PC-9 (cell line): ENCODE measurements around the gene ARL8B. TPM values are rescaled to one million over a fixed set of nuclear protein-coding genes. Genes with fewer than 3 reads are reported as not detected.

Source experiments
- BruUV-seq: library from RNA; stranded (reverse); fragments of 400-500 nt; replicated peaks from 2 replicates; lab custom pipeline; 2021; lab: Mats Ljungman, UMichigan
- CTCF ChIA-PET: fragments of 300-600 bp; sonication (Branson Sonifier 250); formaldehyde crosslinking; loops from one replicate; lab custom pipeline; 2022; ENCODE audit warnings: antibody characterized with exemption; lab: Charles Lee
- POLR2A ChIA-PET: fragments of 300-600 bp; sonication (Branson Sonifier 250); formaldehyde crosslinking; loops from one replicate; lab custom pipeline; 2022; ENCODE audit warnings: antibody characterized with exemption; ENCODE audit not compliant: unreplicated experiment; lab: Charles Lee
- DNase-seq, 2 experiments: peaks; one replicate each; pipeline versions ENCODE4 v3.0.0 to v3.0.0-alpha.2; 2015 to 2022; ENCODE audit warnings: mixed read lengths in 1 of 2
- H2AFZ ChIP-seq: fragments of 200-600 bp; sonication (generic); 2 replicates; pipeline ENCODE4 v1.8.1; 2017; ENCODE audit warnings: antibody characterized with exemption
- H3F3A ChIP-seq: fragments of 200-600 bp; sonication (generic); 2 replicates; pipeline ENCODE4 v1.8.1; 2017; ENCODE audit warnings: antibody characterized with exemption, mild to moderate bottlenecking, low read depth; ENCODE audit not compliant: insufficient read depth
- H3K27ac ChIP-seq: fragments of 200-600 bp; sonication (generic); 2 replicates; pipeline ENCODE4 v1.6.1; 2016; ENCODE audit warnings: mixed run types
- H3K27me3 ChIP-seq: fragments of 200-600 bp; sonication (generic); 2 replicates; pipeline ENCODE4 v1.6.1; 2016; ENCODE audit warnings: low read depth, mixed run types; ENCODE audit not compliant: insufficient read depth
- H3K36me3 ChIP-seq: fragments of 200-600 bp; sonication (generic); 2 replicates; pipeline ENCODE4 v1.6.1; 2016; ENCODE audit warnings: low read depth, mixed run types
- H3K4me1 ChIP-seq: fragments of 200-600 bp; sonication (generic); replicated peaks from 2 replicates; pipeline ENCODE4 v1.6.1; 2016; ENCODE audit warnings: mixed run types; ENCODE audit not compliant: insufficient read depth
- H3K4me2 ChIP-seq: fragments of 200-600 bp; sonication (generic); 2 replicates; pipeline ENCODE4 v1.6.1; 2017; ENCODE audit warnings: mixed run types
- H3K4me3 ChIP-seq: fragments of 200-600 bp; sonication (generic); 2 replicates; pipeline ENCODE4 v1.6.1; 2016; ENCODE audit warnings: mixed run types
- H3K79me2 ChIP-seq: fragments of 200-600 bp; sonication (generic); 2 replicates; pipeline ENCODE4 v1.6.1; 2017; ENCODE audit warnings: low read depth, mixed run types
- H3K9me2 ChIP-seq: fragments of 200-600 bp; sonication (generic); 2 replicates; pipeline ENCODE4 v1.8.1; 2017; ENCODE audit warnings: mild to moderate bottlenecking; ENCODE audit not compliant: insufficient read depth
- H3K9me3 ChIP-seq: fragments of 200-600 bp; sonication (generic); 2 replicates; pipeline ENCODE4 v1.8.1; 2016; ENCODE audit warnings: low read depth; ENCODE audit not compliant: insufficient read depth
- H4K20me1 ChIP-seq: fragments of 200-600 bp; sonication (generic); 2 replicates; pipeline ENCODE4 v1.8.1; 2017; ENCODE audit not compliant: insufficient read depth
- EZH2 ChIP-seq: fragments of 200-600 bp; sonication (generic); IDR thresholded peaks from 2 replicates; pipeline ENCODE4 v1.8.0; 2017; ENCODE audit warnings: antibody characterized with exemption, low read depth
- intact Hi-C: fragments of 100-400 bp; cut with micrococcal nuclease; formaldehyde crosslinking; loops from one replicate; pipeline ENCODE4 v1.10.0; 2022; ENCODE audit not compliant: unreplicated experiment
- total RNA-seq: library from RNA; stranded (reverse); gene quantifications from 2 replicates; pipeline ENCODE4 v1.2.3, GENCODE V29; 2021
- TF ChIP-seq, protein P1 (sequence below): fragments of 200-600 bp; sonication (generic); conservative IDR thresholded peaks from 2 replicates; pipeline ENCODE4 v1.6.1; 2017; ENCODE audit warnings: mixed run types, antibody characterized with exemption, mild to moderate bottlenecking, moderate library complexity

ARL8B gene
- total RNA-seq, 1 experiment from 2014 or later = 45.4 TPM

DNA sequence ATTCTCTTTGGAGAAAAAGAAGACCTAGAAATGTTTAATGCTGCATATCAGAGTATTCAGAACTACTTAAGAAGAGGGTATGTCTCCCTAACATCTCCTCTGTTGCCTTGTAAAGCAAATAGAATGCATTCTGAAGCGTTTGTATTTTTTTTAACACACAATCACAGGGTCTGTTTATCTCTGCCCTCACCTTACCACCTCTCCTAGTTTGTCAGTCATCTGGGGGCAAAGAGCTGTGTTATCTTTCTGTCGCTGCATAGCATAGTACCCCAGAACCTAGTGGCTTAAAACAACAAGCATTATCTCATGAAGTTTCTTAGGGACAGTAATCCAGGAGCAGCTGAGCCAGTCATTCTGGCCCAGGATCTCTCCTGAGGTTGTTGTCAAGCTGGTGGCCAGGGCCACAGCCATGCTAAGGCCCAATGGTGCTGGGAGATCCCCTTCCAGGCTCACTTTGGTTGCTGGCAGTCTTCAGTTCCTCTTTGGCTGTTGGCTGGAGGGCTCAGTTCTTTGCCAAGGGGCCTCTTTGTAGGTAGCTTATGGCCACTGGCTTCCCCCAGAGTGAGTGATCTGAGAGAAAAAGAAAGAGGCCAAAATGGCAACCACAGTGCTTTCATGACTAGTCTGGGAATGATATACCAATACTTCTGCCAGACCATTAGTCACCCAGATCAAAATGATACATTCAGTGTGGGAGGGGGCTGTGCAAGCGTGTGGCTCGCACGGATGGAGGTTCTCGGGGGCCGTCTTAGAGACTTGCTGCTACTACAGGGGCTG is 83.3 kb downstream of the ARL8B start:
- H3K4me3 ChIP-seq = no peak overlapping the region
- ChIA-PET POLR2A (no interaction called here), CTCF (interaction anchor here (0.7 kb wide), 1 partner anchor 9 kb away, joined by 5 read pairs; no protein-coding TSS in a partner anchor)
- H3K36me3 ChIP-seq = no peaks in the 10 kb centered on the region; the same call in 1 of the 2 replicates
- DNase-seq = no peak
- intact Hi-C loops = no loop called here
- peaks cover under 1% of the 10 kb centered on the region; the same call in 1 of the 2 replicates for H3K79me2 ChIP-seq
- H4K20me1 ChIP-seq = no peaks in the 10 kb centered on the region
- H2AFZ ChIP-seq = no peak overlapping the region
- no peaks in the 10 kb centered on the region for H3K9me2 ChIP-seq
- H3K4me2 ChIP-seq = no peak overlapping the region
- H3K9me3 ChIP-seq = no peaks in the 10 kb centered on the region
- no TSS peak for BruUV-seq
- no peaks in the 10 kb centered on the region for H3F3A ChIP-seq
- H3K4me1 ChIP-seq = no peaks in the 10 kb centered on the region
- no peak overlapping the region for H3K27ac ChIP-seq
- H3K27me3 ChIP-seq = no peaks in the 10 kb centered on the region
- TF ChIP-seq, protein P1, sequence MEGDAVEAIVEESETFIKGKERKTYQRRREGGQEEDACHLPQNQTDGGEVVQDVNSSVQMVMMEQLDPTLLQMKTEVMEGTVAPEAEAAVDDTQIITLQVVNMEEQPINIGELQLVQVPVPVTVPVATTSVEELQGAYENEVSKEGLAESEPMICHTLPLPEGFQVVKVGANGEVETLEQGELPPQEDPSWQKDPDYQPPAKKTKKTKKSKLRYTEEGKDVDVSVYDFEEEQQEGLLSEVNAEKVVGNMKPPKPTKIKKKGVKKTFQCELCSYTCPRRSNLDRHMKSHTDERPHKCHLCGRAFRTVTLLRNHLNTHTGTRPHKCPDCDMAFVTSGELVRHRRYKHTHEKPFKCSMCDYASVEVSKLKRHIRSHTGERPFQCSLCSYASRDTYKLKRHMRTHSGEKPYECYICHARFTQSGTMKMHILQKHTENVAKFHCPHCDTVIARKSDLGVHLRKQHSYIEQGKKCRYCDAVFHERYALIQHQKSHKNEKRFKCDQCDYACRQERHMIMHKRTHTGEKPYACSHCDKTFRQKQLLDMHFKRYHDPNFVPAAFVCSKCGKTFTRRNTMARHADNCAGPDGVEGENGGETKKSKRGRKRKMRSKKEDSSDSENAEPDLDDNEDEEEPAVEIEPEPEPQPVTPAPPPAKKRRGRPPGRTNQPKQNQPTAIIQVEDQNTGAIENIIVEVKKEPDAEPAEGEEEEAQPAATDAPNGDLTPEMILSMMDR = no peak
- TF ChIP-seq EZH2 = no peak

DNA sequence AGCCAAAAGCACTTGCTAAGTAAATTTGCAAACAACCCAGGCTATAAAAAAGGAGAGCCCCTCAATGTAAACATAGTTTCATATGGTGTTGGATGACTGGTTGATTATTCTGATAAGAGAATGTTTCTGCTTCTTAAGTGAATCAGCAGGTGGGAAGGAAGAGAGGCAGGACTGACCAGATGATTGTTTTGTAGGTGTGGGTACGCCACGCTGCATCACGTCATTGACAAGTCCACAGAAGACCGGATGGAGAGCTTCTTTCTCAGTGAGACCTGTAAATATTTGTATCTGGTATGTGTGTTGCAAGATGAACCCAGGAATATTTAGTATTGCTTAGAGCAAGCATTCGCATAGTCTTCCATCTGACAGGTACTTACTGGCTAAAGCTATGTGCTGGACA is 88.8 kb downstream of the ARL8B start:
- no peaks in the 10 kb centered on the region for H3K27me3 ChIP-seq
- BruUV-seq = no TSS peak
- H3F3A ChIP-seq = no peaks in the 10 kb centered on the region
- no peaks in the 10 kb centered on the region for H3K4me1 ChIP-seq
- ChIA-PET POLR2A (no interaction called here), CTCF (no interaction called here)
- H3K4me3 ChIP-seq = no peak overlapping the region
- H2AFZ ChIP-seq = no peak overlapping the region
- no peak for DNase-seq
- no peaks in the 10 kb centered on the region for H3K79me2 ChIP-seq
- no peaks in the 10 kb centered on the region for H3K9me2 ChIP-seq
- H3K4me2 ChIP-seq = no peak overlapping the region
- no peaks in the 10 kb centered on the region for H3K9me3 ChIP-seq
- intact Hi-C loops = no loop called here
- H3K36me3 ChIP-seq = 0 out of 2 replicates have a peak, but pooled peaks cover 4% of the 10 kb centered on the region
- H3K27ac ChIP-seq = no peak overlapping the region
- TF ChIP-seq EZH2 = no peak
- TF ChIP-seq, protein P1 = no peak
- no peaks in the 10 kb centered on the region for H4K20me1 ChIP-seq

DNA sequence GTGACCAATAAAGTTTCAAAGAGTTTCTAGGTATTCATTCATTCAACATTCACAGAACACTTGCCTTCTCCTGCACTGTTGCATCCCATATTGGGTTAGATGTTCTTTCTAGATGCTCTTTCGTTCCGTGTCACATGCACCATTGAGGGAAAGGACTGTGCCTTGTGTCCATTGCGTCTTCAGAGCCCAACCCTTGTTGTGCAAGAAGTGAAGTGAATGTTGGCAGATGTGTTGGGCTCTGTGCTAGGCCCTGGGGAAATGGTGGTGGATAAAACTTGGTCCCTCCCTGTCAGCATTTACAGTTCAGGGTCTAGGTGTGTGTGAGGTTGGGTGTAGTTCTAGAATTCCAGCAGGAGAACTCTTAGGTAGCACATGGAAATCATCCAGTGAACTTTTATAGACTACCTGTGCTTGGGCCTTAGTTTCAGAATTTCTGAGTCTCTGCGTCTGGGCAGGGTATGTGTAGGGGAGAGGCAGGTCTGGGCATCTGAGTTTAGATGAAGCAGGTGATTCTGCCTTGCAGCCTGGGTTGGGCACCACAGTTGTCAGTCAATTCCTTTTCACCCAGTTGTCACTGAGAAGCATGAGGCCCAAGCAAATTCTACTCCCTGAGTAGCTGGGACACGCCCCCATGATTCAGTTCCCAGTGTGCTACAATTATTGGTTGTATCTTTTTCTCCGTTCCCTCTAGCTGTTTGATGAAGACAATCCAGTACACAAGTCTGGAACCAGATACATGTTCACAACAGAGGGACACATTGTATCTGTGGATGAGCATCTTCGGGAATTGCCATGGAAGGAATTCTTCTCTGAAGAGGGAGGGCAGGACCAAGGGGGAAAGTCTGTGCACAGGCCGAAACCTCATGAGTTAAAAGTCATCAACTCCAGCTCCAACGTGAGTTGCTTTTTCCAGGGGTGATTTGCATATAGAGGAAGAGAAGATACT is 90.8 kb downstream of the ARL8B start:
- Histone ChIP-seq H3K27ac (no peak overlapping the region), H2AFZ (no peak overlapping the region), H3F3A (peaks cover 3% of the 10 kb centered on the region; the same call in 1 of the 2 replicates), H3K4me3 (no peak overlapping the region), H3K36me3 (0 out of 2 replicates have a peak, but pooled peaks cover 4% of the 10 kb centered on the region), H3K9me3 (no peaks in the 10 kb centered on the region), H3K79me2 (no peaks in the 10 kb centered on the region), H3K27me3 (no peaks in the 10 kb centered on the region), H4K20me1 (no peaks in the 10 kb centered on the region), H3K4me1 (no peaks in the 10 kb centered on the region), H3K4me2 (no peak overlapping the region), H3K9me2 (no peaks in the 10 kb centered on the region)
- no peak for DNase-seq
- TF ChIP-seq, protein P1 = no peak
- intact Hi-C loops = no loop called here
- ChIA-PET POLR2A (no interaction called here), CTCF (no interaction called here)
- no TSS peak for BruUV-seq
